SJSA1 (cell line): ENCODE measurements around the gene ATP8A2. TPM values are rescaled to one million over a fixed set of nuclear protein-coding genes. Genes with fewer than 3 reads are reported as not detected.
"Not testable (repeated sequence)": the region's sequence is repeated elsewhere in the genome, so short reads cannot be mapped to it uniquely, and the experiment has no call there.

ENCODE experiments used
- DNase-seq, 2 experiments: peaks; one replicate each; pipeline ENCODE4 v3.0.0-alpha.2; 2015 to 2020; ENCODE audit warnings: low spot score in 2 of 2, low read depth in 1 of 2
- H3K27ac ChIP-seq: fragments of 250-450 bp; sonication (Bioruptor Pico); 2 replicates; pipeline ENCODE4 v1.5.1; 2020; ENCODE audit warnings: mild to moderate bottlenecking, moderate library complexity
- H3K27me3 ChIP-seq: fragments of 250-450 bp; sonication (Bioruptor Pico); replicated peaks from 2 replicates; pipeline ENCODE4 v1.5.1; 2020; ENCODE audit warnings: mild to moderate bottlenecking, moderate library complexity
- H3K36me3 ChIP-seq: fragments of 250-450 bp; sonication (Bioruptor Pico); 2 replicates; pipeline ENCODE4 v1.5.1; 2020; ENCODE audit warnings: mild to moderate bottlenecking
- H3K4me1 ChIP-seq: fragments of 250-450 bp; sonication (Bioruptor Pico); replicated peaks from 2 replicates; pipeline ENCODE4 v1.6.1; 2021; ENCODE audit warnings: mild to moderate bottlenecking
- H3K4me3 ChIP-seq: fragments of 250-450 bp; sonication (Bioruptor Pico); 2 replicates; pipeline ENCODE4 v1.5.1; 2020; ENCODE audit warnings: mild to moderate bottlenecking
- H3K9me3 ChIP-seq: fragments of 250-450 bp; sonication (Bioruptor Pico); replicated peaks from 2 replicates; pipeline ENCODE4 v1.5.1; 2020; ENCODE audit warnings: mild to moderate bottlenecking
- total RNA-seq: library from RNA; depleted of rRNA; stranded (reverse); fragments of >200 nt; shearing (Covaris generic); gene quantifications from 2 replicates; pipeline ENCODE4 v1.2.3, GENCODE V29; 2014

The ATP8A2 gene
- total RNA-seq, 1 experiment from 2014 or later = 0.13 TPM

GRCh38 chr13:25776722-25777121 lies 404.9 kb downstream of the ATP8A2 start:
- no peaks in the 10 kb centered on the region for H3K36me3 ChIP-seq
- no peaks in the 10 kb centered on the region for H3K27me3 ChIP-seq
- H3K9me3 ChIP-seq = no peaks in the 10 kb centered on the region
- no peak for DNase-seq
- H3K4me3 ChIP-seq = no peak overlapping the region
- H3K27ac ChIP-seq = no peak overlapping the region
- peaks cover 17% of the 10 kb centered on the region for H3K4me1 ChIP-seq

- Histone ChIP-seq H3K4me3 (no peak overlapping the region), H3K4me1 (peaks cover 13% of the 10 kb centered on the region), H3K27me3 (no peaks in the 10 kb centered on the region), H3K27ac (no peak overlapping the region), H3K36me3 (no peaks in the 10 kb centered on the region), H3K9me3 (no peaks in the 10 kb centered on the region)
- DNase-seq = no peak
Observed at GRCh38 chr13:25777509-25777908, 405.7 kb downstream of the ATP8A2 start.

DNA sequence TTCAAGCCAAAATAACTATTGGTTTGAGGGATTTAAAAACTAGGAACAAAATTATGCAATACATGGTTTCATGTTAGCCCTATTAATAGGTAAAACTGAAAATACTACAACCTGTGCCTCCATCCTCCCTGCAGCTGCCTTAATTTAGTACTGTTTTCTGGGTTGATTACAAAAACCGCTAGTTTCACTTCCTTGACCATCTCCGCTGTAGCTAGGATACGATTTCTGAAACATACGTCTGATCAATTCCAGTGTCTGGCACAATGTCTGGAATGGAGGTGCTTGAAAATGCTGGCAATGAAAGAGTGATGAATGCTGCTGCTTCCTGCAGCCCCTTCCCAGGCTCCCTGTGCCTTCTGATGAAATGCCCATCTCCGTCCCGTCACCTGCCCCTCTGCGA lies 406.6 kb downstream of the ATP8A2 start:
- H3K27me3 ChIP-seq = no peaks in the 10 kb centered on the region
- no peak overlapping the region for H3K4me3 ChIP-seq
- no peak for DNase-seq
- H3K27ac ChIP-seq = no peak overlapping the region
- no peaks in the 10 kb centered on the region for H3K9me3 ChIP-seq
- H3K36me3 ChIP-seq = no peaks in the 10 kb centered on the region
- peaks cover 22% of the 10 kb centered on the region for H3K4me1 ChIP-seq

GRCh38 chr13:25778808-25779305 lies 407.1 kb downstream of the ATP8A2 start:
- H3K4me3 ChIP-seq = no peak overlapping the region
- DNase-seq = no peak
- no peaks in the 10 kb centered on the region for H3K27me3 ChIP-seq
- H3K27ac ChIP-seq = no peak overlapping the region
- peaks cover 26% of the 10 kb centered on the region for H3K4me1 ChIP-seq
- no peaks in the 10 kb centered on the region for H3K9me3 ChIP-seq
- no peaks in the 10 kb centered on the region for H3K36me3 ChIP-seq

DNA sequence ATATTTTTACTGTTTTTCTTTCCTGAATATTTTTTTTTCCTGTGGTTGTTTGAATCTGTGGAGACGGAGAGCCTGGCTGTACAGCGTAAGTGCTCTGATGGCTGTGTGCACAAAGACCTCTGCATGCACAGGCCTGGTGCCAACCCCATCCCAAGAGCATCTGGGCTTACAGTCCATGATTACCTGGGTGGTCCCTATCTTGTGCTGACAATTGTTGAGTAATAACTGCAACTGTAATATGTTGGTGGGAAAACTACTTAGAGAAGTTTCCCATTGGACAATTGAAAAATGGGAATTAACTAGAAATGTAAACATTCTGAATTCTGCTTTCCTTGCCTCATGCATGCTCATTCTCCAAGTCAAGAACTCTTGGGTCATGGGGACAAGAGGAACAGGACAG lies 411.3 kb downstream of the ATP8A2 start:
- Histone ChIP-seq H3K27me3 (no peaks in the 10 kb centered on the region), H3K4me1 (peaks cover 18% of the 10 kb centered on the region), H3K4me3 (no peak overlapping the region), H3K36me3 (no peaks in the 10 kb centered on the region), H3K27ac (peak overlapping the region; percentile 63), H3K9me3 (no peaks in the 10 kb centered on the region)
- peak; percentile 78 to 82 for DNase-seq

- Histone ChIP-seq H3K27ac (peak overlapping the region; percentile 63), H3K36me3 (no peaks in the 10 kb centered on the region), H3K4me3 (no peak overlapping the region), H3K27me3 (no peaks in the 10 kb centered on the region), H3K4me1 (peaks cover 18% of the 10 kb centered on the region), H3K9me3 (no peaks in the 10 kb centered on the region)
- DNase-seq = peak in 1 of 2 experiments; percentile 5
Observed at GRCh38 chr13:25783601-25784024, 411.8 kb downstream of the ATP8A2 start.

DNA sequence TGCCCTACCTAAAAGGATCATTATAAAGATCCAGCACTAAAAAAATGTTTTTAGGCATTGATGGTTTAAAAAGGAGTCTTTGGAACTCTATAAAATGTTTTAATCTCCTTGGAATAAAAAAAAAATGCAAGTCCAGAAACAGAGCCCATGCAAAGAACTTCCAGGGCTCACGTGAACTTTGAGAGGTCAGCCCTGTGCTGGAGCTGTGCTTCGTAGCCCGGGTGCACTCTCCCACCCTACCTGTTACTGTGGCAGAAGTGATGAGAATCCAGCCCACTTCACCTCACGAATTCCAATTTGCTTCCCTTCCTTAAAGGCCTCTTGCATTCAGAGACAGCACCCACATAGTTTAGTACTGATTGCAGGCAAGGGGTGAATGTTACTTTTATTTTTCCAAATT lies 412.3 kb downstream of the ATP8A2 start:
- Histone ChIP-seq H3K9me3 (no peaks in the 10 kb centered on the region), H3K27me3 (no peaks in the 10 kb centered on the region), H3K27ac (no peak overlapping the region), H3K36me3 (no peaks in the 10 kb centered on the region), H3K4me1 (peaks cover 18% of the 10 kb centered on the region), H3K4me3 (no peak overlapping the region)
- no peak for DNase-seq

DNA sequence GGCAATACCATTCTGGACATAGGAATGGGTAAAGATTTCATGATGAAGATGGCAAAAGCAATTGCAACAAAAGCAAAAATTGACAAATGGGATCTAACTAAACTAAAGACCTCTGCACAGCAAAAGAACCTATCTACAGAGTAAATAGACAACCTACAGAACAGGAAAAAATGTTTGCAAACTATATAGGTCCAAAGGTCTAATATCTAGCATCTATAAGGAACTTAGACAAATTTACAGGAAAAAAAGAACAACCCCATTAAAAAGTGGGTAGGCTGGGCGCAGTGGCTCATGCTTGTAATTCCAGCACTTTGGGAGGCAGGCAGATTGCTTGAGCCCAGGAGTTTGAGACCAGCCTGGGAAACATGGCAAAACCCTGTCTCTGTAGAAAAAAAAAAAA lies 418.4 kb downstream of the ATP8A2 start:
- not testable (repeated sequence) for H3K9me3 ChIP-seq, H3K27ac ChIP-seq, DNase-seq, H3K27me3 ChIP-seq, H3K4me1 ChIP-seq, H3K4me3 ChIP-seq, H3K36me3 ChIP-seq

DNA sequence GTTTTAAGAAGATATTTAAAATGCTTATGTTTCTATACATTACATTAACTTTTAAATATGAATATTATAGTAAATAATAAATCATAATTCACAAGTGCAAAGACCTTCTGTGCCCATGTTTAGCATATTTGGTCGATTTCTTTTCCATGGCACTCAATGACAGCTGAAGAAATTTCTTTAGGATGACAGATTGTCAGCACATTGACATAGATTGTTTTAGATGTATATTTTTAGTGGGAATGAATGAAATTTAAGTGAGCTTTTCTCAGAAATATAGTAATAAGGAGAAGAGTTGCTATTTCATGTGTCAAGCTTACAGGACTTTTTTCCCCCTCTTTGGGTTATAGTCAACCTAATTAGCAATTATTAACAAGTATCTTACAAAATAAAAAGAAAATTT lies 423.5 kb downstream of the ATP8A2 start:
- no peak for DNase-seq
- Histone ChIP-seq H3K9me3 (no peaks in the 10 kb centered on the region), H3K4me3 (no peak overlapping the region), H3K36me3 (no peaks in the 10 kb centered on the region), H3K27ac (no peak overlapping the region), H3K4me1 (no peaks in the 10 kb centered on the region), H3K27me3 (no peaks in the 10 kb centered on the region)

DNA sequence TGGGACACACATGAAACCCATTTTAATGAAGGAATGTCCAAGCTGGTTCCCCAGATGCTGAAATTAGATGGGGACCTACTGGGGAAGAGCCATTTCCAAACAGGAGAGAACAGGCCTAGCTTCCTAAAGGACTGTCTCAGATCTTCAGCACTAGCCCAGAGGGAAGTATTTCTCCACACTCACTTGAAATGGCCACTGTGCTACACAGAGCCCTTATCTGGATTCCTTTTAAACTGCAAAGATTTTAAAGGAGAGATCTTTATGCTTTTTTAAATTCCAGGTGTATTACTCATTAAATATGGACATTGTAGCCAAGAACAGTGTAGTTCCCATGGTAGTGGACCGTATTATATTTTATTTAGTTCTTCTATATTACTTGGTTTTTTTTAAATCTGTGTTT lies 424.7 kb downstream of the ATP8A2 start:
- Histone ChIP-seq H3K27me3 (no peaks in the 10 kb centered on the region), H3K36me3 (no peaks in the 10 kb centered on the region), H3K9me3 (no peaks in the 10 kb centered on the region), H3K4me1 (no peaks in the 10 kb centered on the region), H3K4me3 (no peak overlapping the region), H3K27ac (no peak overlapping the region)
- DNase-seq = no peak

- Histone ChIP-seq H3K4me3 (no peak overlapping the region), H3K36me3 (no peaks in the 10 kb centered on the region), H3K27me3 (no peaks in the 10 kb centered on the region), H3K27ac (no peak overlapping the region), H3K9me3 (no peaks in the 10 kb centered on the region), H3K4me1 (no peaks in the 10 kb centered on the region)
- no peak for DNase-seq
Observed at GRCh38 chr13:25798998-25799397, 427.2 kb downstream of the ATP8A2 start.

DNA sequence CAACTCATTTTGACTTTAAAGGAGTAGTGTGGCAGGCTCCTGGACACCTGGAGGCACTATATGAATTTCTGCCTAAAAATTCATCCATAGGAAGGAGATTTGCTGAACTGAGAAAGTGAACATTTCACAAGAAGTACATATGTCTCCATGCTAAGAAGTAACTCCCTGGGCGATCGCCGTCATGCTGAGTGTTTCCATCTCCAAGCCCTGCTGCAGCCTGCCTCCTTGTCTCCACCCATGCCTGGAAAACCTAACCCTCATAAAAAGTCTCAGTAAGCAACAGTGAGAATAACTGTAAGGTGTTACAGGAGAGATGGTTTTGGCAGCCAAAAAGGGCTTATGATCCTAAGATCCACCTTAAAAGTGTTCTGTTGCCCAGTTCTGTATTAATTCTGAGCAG lies 428.7 kb downstream of the ATP8A2 start:
- no peaks in the 10 kb centered on the region for H3K36me3 ChIP-seq
- H3K4me1 ChIP-seq = no peaks in the 10 kb centered on the region
- H3K27me3 ChIP-seq = no peaks in the 10 kb centered on the region
- H3K4me3 ChIP-seq = no peak overlapping the region
- no peaks in the 10 kb centered on the region for H3K9me3 ChIP-seq
- no peak overlapping the region for H3K27ac ChIP-seq
- DNase-seq = no peak

DNA sequence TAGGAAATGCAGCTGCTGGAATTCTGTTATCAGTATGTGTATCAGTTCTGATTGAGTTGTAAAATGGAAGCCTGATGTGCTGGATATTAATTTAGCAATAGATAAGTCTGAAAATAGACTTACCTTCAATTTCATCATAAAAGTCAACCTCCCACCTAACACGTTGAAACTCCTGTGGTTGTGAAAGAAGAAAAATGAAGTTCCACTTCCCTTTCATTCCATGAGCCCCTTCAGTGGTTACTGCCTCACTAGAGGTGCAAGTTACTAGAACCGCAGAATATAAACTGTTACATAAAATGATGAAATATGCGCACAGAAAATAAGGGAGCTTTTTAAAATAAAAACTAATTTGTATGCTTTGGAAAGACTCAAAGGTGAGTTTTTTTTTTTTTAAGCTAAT lies 430.8 kb downstream of the ATP8A2 start:
- H3K36me3 ChIP-seq = no peaks in the 10 kb centered on the region
- no peak for DNase-seq
- H3K27ac ChIP-seq = no peak overlapping the region
- H3K27me3 ChIP-seq = no peaks in the 10 kb centered on the region
- no peak overlapping the region for H3K4me3 ChIP-seq
- no peaks in the 10 kb centered on the region for H3K9me3 ChIP-seq
- H3K4me1 ChIP-seq = peaks cover 3% of the 10 kb centered on the region; the same call in 1 of the 2 replicates

DNA sequence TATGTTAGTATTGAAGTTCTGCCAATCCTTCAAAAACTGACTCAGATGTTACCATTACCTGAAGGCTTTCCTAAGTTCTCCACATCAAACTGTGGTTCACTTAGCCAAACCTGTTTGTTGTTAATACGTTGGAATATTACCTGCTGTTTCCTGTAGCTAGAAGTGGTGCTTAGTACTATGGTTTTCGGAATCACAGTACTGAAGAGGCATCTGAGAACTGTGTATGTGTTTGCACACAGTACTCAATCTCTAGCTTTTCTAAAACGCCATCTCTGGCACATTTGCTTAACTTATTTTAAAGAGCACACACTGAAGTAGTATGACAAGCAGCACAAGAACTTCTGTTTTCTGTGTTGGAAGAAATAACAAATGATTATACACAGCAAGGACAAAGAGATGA lies 431.9 kb downstream of the ATP8A2 start:
- no peaks in the 10 kb centered on the region for H3K27me3 ChIP-seq
- no peaks in the 10 kb centered on the region for H3K9me3 ChIP-seq
- H3K4me3 ChIP-seq = no peak overlapping the region
- H3K36me3 ChIP-seq = no peaks in the 10 kb centered on the region
- no peak overlapping the region for H3K27ac ChIP-seq
- peaks cover 3% of the 10 kb centered on the region; the same call in 1 of the 2 replicates for H3K4me1 ChIP-seq
- DNase-seq = no peak

DNA sequence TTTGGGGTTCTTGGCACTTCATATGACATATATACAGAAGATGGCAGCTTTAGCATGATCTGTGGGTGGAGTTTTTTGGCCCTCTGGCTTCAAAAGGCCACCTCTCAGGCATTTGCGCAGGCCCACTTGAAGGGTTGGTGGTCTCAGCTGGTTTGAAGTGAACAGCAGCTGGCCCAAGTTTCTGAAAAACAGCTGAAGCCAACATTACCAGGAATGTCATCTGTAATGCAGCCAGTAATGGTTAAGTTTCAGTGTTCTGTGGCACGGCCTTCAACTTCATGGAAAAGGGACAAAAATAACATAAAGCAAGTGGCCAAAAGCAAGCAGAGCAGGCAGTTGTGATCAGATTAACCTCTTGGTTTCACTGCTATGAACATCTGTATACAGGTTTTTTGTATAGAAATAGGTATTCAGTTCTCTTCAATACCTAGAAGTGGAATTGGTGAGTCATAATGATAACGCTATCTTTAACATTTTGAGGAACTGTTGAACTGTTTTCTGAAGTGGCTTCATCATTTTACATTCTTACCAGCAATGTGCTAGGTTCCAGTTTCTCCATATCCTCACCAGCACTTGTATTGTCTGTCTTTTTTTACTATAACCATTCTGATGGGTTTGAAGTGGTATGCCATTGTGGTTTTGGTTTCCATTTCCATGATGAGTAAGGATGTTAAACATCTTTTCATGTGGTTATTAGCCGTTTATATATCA lies 434.6 kb downstream of the ATP8A2 start:
- H3K27me3 ChIP-seq = no peaks in the 10 kb centered on the region
- no peaks in the 10 kb centered on the region for H3K36me3 ChIP-seq
- DNase-seq = peak in 1 of 2 experiments; percentile 41
- no peaks in the 10 kb centered on the region for H3K9me3 ChIP-seq
- no peak overlapping the region for H3K27ac ChIP-seq
- peaks cover 3% of the 10 kb centered on the region; the same call in 1 of the 2 replicates for H3K4me1 ChIP-seq
- H3K4me3 ChIP-seq = no peak overlapping the region
